Motor neuron (in vitro differentiated cells): ENCODE results near the gene TIMP3. TPM values are rescaled to one million over a fixed set of nuclear protein-coding genes. Genes with fewer than 3 reads are reported as not detected.

ENCODE experiments used
- ATAC-seq, 8 experiments: fragments of 200-7000 bp; cut with Tn5 transposase; replicated peaks in 6 of 8; 2 replicates each; pipeline ENCODE4 v1.8.0; 2021; ENCODE audit warnings: mild to moderate bottlenecking in 8 of 8, moderate library complexity in 8 of 8
- H3K27ac ChIP-seq, 2 donors: fragments of 250-450 bp; sonication (Bioruptor Pico); 2 replicates each; pipeline ENCODE4 v1.9.0; 2021; ENCODE audit warnings: antibody characterized with exemption in 2 of 2, mild to moderate bottlenecking in 2 of 2, moderate library complexity in 1 of 2
- H3K4me1 ChIP-seq, 2 donors: fragments of 250-450 bp; sonication (Bioruptor Pico); replicated peaks in 1 of 2; 2 replicates each; pipeline ENCODE4 v1.6.1; 2021; ENCODE audit warnings: antibody characterized with exemption in 2 of 2, mild to moderate bottlenecking in 2 of 2, moderate library complexity in 1 of 2
- H3K4me3 ChIP-seq, 5 donors: fragments of 250-450 bp; sonication (Bioruptor Pico); 2 replicates each; pipeline ENCODE4 v1.9.0; 2021; ENCODE audit warnings: antibody characterized with exemption in 5 of 5, mild to moderate bottlenecking in 5 of 5, moderate library complexity in 4 of 5
- WGBS, 10 experiments: fragments of 450-650 bp; shearing (Covaris generic); methylation state at CpG; one replicate each; pipeline ENCODE4 v1.0.0; 2022; 5-methylcytosine and 5-hydroxymethylcytosine counted together
- in situ Hi-C, 9 experiments: fragments of 400-800 bp; cut with MboI; loops; one replicate each; pipeline ENCODE4 v1.15.0; 2021; ENCODE audit warnings: low sequenced_read_pairs in 9 of 9, low pct_unique_long_range_greater_than_20kb in 2 of 9; ENCODE audit not compliant: unreplicated experiment in 9 of 9
- total RNA-seq, 8 experiments: library from RNA; unstranded; fragments of 300-600 nt; gene quantifications; 2 replicates each; pipeline versions ENCODE4 v1.2.3 to v1.2.4, GENCODE V29; 2022

Gene TIMP3
- total RNA-seq, 8 experiments from 2014 or later, result 1.5 to 151 (median 10.9) TPM

DNA sequence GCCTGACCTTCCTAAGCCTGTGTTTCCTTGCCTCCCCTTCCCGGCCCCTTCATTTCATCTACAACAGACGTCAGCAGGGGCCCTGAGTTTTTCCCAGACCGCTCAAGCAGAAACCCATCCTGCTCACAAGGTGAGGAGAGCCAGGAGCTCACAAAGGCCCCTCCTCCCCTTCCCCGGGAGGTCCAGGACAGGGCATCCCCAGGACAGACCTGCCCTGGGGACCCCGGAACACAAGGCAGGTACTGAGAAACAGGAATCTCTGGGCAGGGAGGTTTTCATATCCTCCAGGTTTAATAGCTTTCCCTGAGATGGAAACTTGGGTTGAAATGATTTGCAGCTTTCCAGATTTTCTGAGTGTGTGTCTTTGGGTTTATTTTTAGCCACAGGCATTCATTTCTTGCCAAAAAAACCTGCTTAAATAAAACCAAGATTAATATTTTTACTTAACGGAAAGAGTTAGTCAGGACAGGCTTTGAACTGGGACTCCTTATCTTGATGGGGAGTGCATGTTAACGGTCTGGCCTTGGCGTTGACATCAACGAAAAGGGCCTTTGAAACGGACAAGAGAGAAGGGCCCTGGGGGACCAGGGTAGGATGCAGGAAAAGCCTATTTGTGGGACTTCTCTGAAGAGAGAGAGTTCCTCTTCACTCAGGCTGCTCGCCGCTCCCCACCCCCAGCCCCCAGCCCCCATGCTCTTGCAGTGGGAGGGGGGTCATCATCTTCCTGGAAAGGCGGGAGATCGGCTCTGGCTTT, 38.5 kb downstream of the TIMP3 start:
- in situ Hi-C loops, result loop anchor here in 2 of 9 experiments (25.0 kb wide), 1 partner anchor 147 kb away; no protein-coding TSS in a partner anchor
- Histone ChIP-seq H3K4me1 (peaks cover 17 to 23% of the 10 kb centered on the region in 2 donors), H3K27ac (no peak overlapping the region), H3K4me3 (no peak overlapping the region)
- 27 to 83% (median 64%) methylated on average over 3 to 8 of the region's 14 CpGs; no CpG with 5 or more reads in 4 of the 10 experiments for WGBS, 10 experiments
- peak in 2 of 8 experiments; percentile 30 to 44 for ATAC-seq

DNA sequence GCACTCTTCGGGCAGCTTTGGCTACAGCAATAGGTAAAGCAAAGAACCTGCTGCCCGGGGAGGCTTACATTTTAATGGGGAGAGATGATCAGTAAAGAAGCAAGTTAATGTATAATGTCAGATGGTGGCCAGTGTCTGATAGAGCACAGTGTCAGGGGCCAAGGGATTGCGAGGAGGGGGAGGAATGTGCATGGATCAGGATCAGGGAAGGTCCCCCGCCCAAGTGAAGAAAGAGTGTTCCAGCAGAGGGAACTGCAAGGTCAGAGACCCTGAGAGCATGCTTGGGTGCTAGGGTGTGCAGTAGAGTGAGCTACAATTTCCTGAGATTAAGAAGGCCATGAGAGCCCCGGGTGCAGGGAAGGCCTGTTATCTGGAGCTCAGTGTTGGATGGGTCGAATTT, 39.7 kb downstream of the TIMP3 start:
- Histone ChIP-seq H3K27ac (no peak overlapping the region), H3K4me1 (peaks cover 17 to 23% of the 10 kb centered on the region in 2 donors), H3K4me3 (no peak overlapping the region)
- in situ Hi-C loops, result loop anchor here in 2 of 9 experiments (25.0 kb wide), 1 partner anchor 146 kb away; no protein-coding TSS in a partner anchor
- ATAC-seq, result peak in 3 of 8 experiments; percentile 7 to 30 (median 18)
- 60 to 100% (median 89%) methylated on average over 1 to 4 of the region's 6 CpGs; no CpG with 5 or more reads in 2 of the 10 experiments for WGBS, 10 experiments

GRCh38 chr22:32842486-32842885, 41.0 kb downstream of the TIMP3 start:
- no peak overlapping the region for H3K27ac ChIP-seq
- no peak for ATAC-seq
- peaks cover 17 to 23% of the 10 kb centered on the region in 2 donors for H3K4me1 ChIP-seq
- no peak overlapping the region for H3K4me3 ChIP-seq
- 10 to 100% (median 98%) methylated on average over 1 to 4 of the region's 4 CpGs; no CpG with 5 or more reads in 2 of the 10 experiments for WGBS, 10 experiments
- in situ Hi-C loops, result loop anchor here in 2 of 9 experiments (25.0 kb wide), 1 partner anchor 145 kb away; no protein-coding TSS in a partner anchor

GRCh38 chr22:32843300-32843699, 41.8 kb downstream of the TIMP3 start:
- Histone ChIP-seq H3K27ac (no peak overlapping the region), H3K4me1 (peaks cover 17 to 23% of the 10 kb centered on the region in 2 donors), H3K4me3 (no peak overlapping the region)
- in situ Hi-C loops, result loop anchor here in 2 of 9 experiments (25.0 kb wide), 1 partner anchor 144 kb away; no protein-coding TSS in a partner anchor
- ATAC-seq, result no peak
- WGBS, 10 experiments, result 60 to 100% (median 93%) methylated on average over 1 to 5 of the region's 8 CpGs; no CpG with 5 or more reads in 5 of the 10 experiments

DNA sequence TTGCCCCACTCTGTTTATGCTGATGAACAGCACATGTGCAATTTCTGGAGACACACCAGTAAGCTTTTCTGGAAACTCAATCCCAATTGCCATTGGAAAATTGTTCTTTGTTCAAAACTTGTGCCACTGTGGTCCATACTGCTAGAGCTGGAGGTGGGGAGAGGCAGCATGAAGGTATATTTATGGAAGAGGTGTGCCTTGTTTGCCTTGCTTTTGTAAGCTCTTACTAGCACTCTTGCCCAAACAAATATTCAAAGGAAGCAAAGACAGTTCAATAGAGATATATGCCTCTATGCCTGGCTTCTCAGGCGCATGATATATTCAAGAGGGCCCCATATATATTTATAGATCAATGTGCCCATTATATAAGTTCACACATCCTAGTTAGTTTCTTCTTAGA, 42.7 kb downstream of the TIMP3 start:
- no peak for ATAC-seq
- 80 to 100% (median 100%) methylated on average over 1 of the region's 1 CpG; no CpG with 5 or more reads in 5 of the 10 experiments for WGBS, 10 experiments
- no peak overlapping the region for H3K27ac ChIP-seq
- in situ Hi-C loops, result loop anchor here in 2 of 9 experiments (25.0 kb wide), 1 partner anchor 143 kb away; no protein-coding TSS in a partner anchor
- H3K4me3 ChIP-seq, result no peak overlapping the region
- peaks cover 17 to 23% of the 10 kb centered on the region in 2 donors for H3K4me1 ChIP-seq

- WGBS, 10 experiments, result 10 to 100% (median 75%) methylated on average over 1 to 13 of the region's 14 CpGs
- Histone ChIP-seq H3K27ac (no peak overlapping the region), H3K4me3 (no peak overlapping the region), H3K4me1 (no peaks in the 10 kb centered on the region)
- in situ Hi-C loops, result loop anchor here in 2 of 9 experiments (25.0 kb wide), 1 partner anchor 140 kb away; no protein-coding TSS in a partner anchor
- no peak for ATAC-seq
These were observed 45.4 kb downstream of the TIMP3 start for GRCh38 chr22:32846780-32847491.

GRCh38 chr22:32848226-32848625, 46.7 kb downstream of the TIMP3 start:
- in situ Hi-C loops, result loop anchor here in 2 of 9 experiments (25.0 kb wide), 1 partner anchor 139 kb away; no protein-coding TSS in a partner anchor
- 0 to 100% (median 0%) methylated on average over 1 of the region's 1 CpG; no CpG with 5 or more reads in 3 of the 10 experiments for WGBS, 10 experiments
- H3K4me1 ChIP-seq, result peaks cover 0 to 4% of the 10 kb centered on the region in 2 donors
- H3K27ac ChIP-seq, result no peak overlapping the region
- no peak for ATAC-seq
- no peak overlapping the region for H3K4me3 ChIP-seq

DNA sequence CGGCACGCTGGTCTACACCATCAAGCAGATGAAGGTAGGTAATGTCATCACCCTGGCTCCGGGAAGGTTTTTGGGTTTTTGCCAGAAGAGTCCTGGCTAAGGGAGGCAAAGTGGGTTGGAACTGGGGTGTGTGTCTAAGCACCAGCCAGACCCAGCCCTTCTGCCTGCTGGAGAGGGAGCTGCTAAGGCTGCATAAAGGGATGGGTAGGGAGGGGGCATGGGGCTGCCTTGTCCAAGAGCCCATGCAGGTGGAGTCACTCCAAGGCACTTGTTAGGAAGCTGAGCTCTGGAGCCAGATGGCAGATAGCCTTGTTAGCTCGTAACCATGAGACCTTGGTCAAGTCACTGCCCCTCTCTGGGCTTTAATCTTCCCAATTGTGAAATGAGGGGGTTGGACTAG, 48.0 kb downstream of the TIMP3 start:
- no peak for ATAC-seq
- Histone ChIP-seq H3K27ac (no peak overlapping the region), H3K4me3 (no peak overlapping the region), H3K4me1 (peaks cover 0 to 6% of the 10 kb centered on the region in 2 donors)
- 100% methylated on average over 2 to 3 of the region's 4 CpGs; no CpG with 5 or more reads in 8 of the 10 experiments for WGBS, 10 experiments
- in situ Hi-C loops, result loop anchor here in 2 of 9 experiments (25.0 kb wide), 1 partner anchor 138 kb away; no protein-coding TSS in a partner anchor

DNA sequence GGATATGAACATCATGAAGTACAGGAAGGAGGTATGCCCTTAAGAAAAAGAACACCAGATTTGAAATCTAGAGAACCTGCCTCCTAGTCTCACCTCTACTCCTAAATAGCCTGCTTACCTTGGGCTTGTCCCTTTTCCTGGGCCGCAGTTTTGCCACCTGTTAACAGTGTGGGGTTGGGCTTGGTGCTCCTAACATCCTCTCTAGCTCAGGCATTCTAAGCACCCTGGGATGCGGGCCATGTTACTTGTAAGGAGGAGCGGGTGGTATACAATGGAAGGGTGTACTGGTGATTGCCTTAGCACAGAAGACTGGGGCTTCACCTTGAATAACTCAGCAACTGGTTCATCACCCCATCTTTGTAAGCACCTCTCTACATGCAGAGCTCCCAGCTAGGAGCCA, 48.7 kb downstream of the TIMP3 start:
- no peak overlapping the region for H3K27ac ChIP-seq
- in situ Hi-C loops, result no loop called here
- no peak for ATAC-seq
- WGBS, 10 experiments, result 87 to 100% (median 100%) methylated on average over 1 to 3 of the region's 3 CpGs; no CpG with 5 or more reads in 1 of the 10 experiments
- H3K4me1 ChIP-seq, result peaks cover 0 to 6% of the 10 kb centered on the region in 2 donors
- H3K4me3 ChIP-seq, result no peak overlapping the region

DNA sequence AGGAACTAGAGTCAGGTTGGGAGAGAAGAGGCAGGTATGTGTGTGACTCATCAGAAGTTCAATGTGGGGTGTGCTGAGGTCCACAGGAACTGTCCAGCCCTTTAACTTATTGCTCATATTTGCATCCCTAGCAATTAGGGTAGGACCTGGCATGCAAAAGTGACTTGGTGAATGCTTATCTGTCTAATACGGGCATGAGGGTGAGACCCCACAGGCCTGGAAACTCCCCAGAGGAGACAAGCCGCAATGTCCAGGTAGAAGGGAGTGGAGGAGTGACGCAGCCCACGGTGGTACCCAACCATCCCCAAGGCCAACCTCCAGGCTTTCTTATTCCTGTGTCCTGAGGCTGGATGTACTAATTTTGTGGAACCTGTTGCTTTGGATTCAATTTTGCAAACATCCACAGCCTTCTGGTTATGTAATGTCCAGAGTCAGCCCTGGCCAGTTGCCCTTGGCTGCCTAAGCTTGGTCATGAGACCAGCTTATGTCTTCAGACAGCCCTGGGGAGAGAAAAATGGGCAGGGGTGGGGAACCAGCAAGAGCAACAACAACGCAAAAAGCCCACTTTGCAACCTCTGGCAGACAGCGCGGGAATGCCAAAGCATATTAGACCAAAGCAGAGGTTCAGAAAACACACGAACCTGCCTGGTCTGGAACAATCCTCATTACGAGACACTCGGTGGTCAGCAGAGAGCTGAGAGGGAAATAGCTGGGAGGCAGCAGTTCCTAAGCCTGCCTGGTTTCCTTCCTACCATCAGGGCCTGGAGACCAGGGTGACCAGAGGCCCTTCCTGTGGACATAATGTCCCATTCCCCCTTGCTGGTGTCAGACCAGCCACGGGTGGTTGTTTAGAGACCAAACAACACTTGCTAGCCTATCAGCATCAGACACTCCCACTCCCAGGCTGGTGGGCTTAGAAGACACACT, 49.3 kb downstream of the TIMP3 start:
- WGBS, 10 experiments, result 48 to 100% (median 94%) methylated on average over 1 to 8 of the region's 11 CpGs; no CpG with 5 or more reads in 1 of the 10 experiments

DNA sequence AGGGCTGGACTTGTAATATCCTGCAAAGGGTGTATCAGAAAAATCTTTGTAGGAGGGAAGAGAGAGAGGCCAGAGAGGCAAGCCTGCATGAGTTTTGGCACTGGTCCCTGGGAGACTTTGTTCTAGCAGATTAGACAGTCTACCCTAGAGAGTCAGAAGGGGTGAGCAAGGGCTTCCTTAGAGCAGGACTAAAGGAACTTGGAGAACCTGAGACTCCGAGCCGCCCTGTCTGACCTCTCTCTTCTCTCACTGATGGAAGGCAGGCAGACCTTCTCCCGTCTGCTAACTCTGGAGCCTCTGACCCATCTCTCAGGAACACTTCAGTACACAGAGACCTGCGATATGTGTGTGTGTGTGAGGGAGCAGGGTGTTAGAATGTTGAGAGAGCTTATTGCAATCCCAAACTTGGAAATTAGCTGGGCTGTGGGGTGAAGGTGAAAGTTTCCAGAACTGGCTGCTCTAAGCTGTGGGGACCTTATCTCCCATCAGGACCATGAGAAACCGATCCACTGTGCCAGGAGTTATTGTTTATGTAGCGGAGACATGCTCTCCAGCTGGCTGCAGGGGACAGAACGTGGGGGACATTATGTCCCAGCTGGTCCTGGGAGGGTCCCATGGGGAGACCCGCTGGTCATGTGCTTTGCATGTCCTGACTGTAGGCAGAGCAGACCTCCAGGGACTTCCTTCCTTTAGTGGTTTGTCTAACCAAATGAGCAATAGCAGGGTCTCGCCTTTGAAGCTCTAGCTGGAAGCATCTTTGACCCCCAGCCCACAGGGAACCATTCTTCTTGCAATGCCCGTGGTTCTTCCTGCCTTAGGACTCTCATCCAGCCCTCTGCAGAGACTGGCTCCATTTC, 51.1 kb downstream of the TIMP3 start:
- Histone ChIP-seq H3K27ac (no peak overlapping the region), H3K4me3 (no peak overlapping the region), H3K4me1 (peaks cover 0 to 6% of the 10 kb centered on the region in 2 donors)
- in situ Hi-C loops, result no loop called here
- 20 to 100% (median 74%) methylated on average over 1 to 5 of the region's 10 CpGs; no CpG with 5 or more reads in 1 of the 10 experiments for WGBS, 10 experiments
- peak in 5 of 8 experiments; percentile 34 to 72 (median 64) for ATAC-seq

More for the DNA sequence above, 49.3 kb downstream of the TIMP3 start:
- in situ Hi-C loops, result no loop called here
- Histone ChIP-seq H3K27ac (no peak overlapping the region), H3K4me3 (no peak overlapping the region), H3K4me1 (peaks cover 0 to 6% of the 10 kb centered on the region in 2 donors)
- peak in 2 of 8 experiments; percentile 33 to 45 for ATAC-seq
